Naive thymus-derived CD8-positive, alpha-beta T cell (primary cell): ENCODE results near the gene IER3IP1. TPM values are rescaled to one million over a fixed set of nuclear protein-coding genes. Genes with fewer than 3 reads are reported as not detected.
A peak's percentile ranks its signal among the peaks of the same experiment; 100 is the strongest.
"Not testable (repeated sequence)": the region's sequence is repeated elsewhere in the genome, so short reads cannot be mapped to it uniquely, and the experiment has no call there.

Source experiments
- ATAC-seq, 2 donors: fragments of 150-1000 bp; cut with Tn5 transposase in 1 of 2; sonication (Bioruptor Pico), chemical (Tn5 transposase) in 1 of 2; 1 replicate in 1 of 2; 2 replicates in 1 of 2; pipeline ENCODE4 v1.10.0; 2021; ENCODE audit warnings: mild to moderate bottlenecking in 2 of 2, moderate library complexity in 2 of 2
- POLR2A ChIA-PET: fragments of 350-600 bp; sonication (Branson Sonifier 250); formaldehyde crosslinking; loops from one replicate; lab custom pipeline; 2021; ENCODE audit warnings: antibody characterized with exemption; lab: Charles Lee
- DNase-seq, 10 donors: peaks; one replicate each; pipeline versions ENCODE4 v3.0.0 to v3.0.0-alpha.2; 2020 to 2022
- H3K27ac Mint-ChIP-seq, 10 donors: one replicate each; pipeline ENCODE4 v1.8.0; 2020 to 2022; ENCODE audit warnings: mild to moderate bottlenecking in 10 of 10, mixed read lengths in 10 of 10, moderate library complexity in 4 of 10, inconsistent platforms in 1 of 10
- H3K27me3 Mint-ChIP-seq, 5 donors: one replicate each; pipeline ENCODE4 v1.8.0; 2021 to 2022; ENCODE audit warnings: mixed read lengths in 5 of 5
- H3K36me3 Mint-ChIP-seq, 3 donors: one replicate each; pipeline ENCODE4 v1.8.0; 2020 to 2022; ENCODE audit warnings: mixed read lengths in 3 of 3, mild to moderate bottlenecking in 2 of 3, inconsistent platforms in 1 of 3
- H3K4me1 Mint-ChIP-seq, 4 donors: one replicate each; pipeline ENCODE4 v1.8.0; 2021 to 2022; ENCODE audit warnings: mixed read lengths in 4 of 4
- H3K4me3 Mint-ChIP-seq, 10 donors: one replicate each; pipeline ENCODE4 v1.8.0; 2020 to 2022; ENCODE audit warnings: mild to moderate bottlenecking in 10 of 10, mixed read lengths in 10 of 10, moderate library complexity in 6 of 10, inconsistent platforms in 1 of 10
- H3K9me3 Mint-ChIP-seq, 9 donors: one replicate each; pipeline ENCODE4 v1.8.0; 2020 to 2022; ENCODE audit warnings: mixed read lengths in 9 of 9, mild to moderate bottlenecking in 3 of 9, inconsistent platforms in 1 of 9, moderate library complexity in 1 of 9
- polyA plus RNA-seq, 3 donors: library from polyadenylated mRNA; unstranded; fragments of 300-500 nt; fragmentation: Illumina TruSeq; gene quantifications; one replicate each; pipeline ENCODE4 v1.2.3, GENCODE V29; 2021
- total RNA-seq, 8 experiments: library from RNA in 2 of 8; stranded (reverse) in 2 of 8; gene quantifications; one replicate each; pipeline ENCODE4 v1.2.3 and lab custom pipeline; 2021 to 2026

Gene IER3IP1
- total and polyA plus RNA-seq, 5 experiments from 2014 or later: 8.0 to 21.1 (median 16.3) TPM

DNA sequence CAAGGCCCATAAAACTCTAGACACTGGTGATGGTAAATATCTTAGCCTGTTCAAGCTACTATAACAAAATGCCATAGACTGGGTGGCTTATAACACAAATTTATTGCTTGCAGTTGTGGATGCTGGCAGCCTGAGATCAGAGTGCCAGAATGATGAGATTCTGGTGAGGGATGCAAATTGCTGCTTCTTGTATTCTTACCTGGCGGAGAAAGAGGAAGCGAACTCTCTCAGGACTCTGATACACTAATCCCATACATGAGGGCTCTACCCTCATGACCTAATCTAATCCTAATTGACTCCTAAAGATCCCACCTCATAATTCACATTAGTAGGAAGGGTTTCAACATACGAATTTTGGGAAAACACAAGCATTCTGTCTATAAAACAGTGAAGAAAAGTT, 4.6 kb upstream of the IER3IP1 start:
- ATAC-seq (no peak), DNase-seq (no peak)
- H3K9me3 Mint-ChIP-seq: peaks cover 0 to 20% (median 10%) of the 10 kb centered on the region in 9 donors
- H3K4me3 Mint-ChIP-seq: no peak overlapping the region
- H3K27me3 Mint-ChIP-seq: peaks cover 0 to 9% (median 2%) of the 10 kb centered on the region in 5 donors
- POLR2A ChIA-PET: no interaction called here
- H3K27ac Mint-ChIP-seq: no peak overlapping the region
- H3K4me1 Mint-ChIP-seq: peaks cover 0 to 3% (median 1%) of the 10 kb centered on the region in 4 donors
- H3K36me3 Mint-ChIP-seq: peaks cover 0 to 17% (median 0%) of the 10 kb centered on the region in 3 donors

DNA sequence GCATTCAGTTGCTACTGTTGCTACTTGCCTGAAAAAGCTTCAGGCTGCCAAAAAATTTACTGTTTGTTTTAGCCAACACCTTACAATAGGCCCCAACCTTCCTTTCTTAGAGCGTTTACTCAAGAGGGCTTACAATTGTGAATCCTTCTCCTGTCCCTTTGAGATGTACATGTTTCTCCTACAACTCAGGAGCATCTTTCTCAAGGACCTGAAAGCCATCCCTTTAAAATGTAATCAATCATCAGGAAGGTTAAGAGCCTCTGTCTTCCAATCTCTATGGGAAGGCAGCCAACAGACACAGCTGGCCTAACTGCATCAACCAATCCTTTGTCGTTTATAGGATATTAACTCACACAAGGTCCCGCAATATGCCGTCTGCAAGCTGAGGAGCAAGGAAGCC, 3.4 kb upstream of the IER3IP1 start:
- POLR2A ChIA-PET: no interaction called here

DNA sequence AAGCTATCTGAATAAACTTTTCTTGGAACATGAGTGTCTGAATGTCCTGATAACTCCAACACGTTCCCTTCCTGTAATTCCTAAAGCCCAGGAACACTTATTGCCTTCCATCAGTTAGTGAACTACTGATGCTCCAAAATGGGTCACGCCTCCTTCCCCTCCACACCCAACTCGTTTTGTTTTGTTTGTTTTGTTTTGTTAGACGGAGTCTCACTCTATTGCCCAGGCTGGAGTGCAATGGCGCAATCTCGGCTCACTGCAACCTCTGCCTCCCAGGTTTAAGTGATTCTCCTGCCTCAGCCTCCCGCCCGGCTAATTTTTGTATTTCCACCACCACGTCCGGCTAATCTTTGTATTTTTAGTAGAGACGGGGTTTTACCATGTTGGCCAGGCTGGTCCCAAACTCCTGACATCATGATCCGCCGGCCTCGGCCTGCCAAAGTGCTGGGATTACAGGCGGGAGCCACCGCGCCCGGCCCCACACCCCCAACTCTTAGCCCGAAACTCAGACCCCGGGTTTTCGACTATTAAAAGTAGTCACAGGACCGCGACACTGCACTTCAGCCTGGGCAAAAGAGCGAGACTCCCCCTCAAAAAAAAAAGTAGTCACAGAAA, 774 bp downstream of the IER3IP1 start:
- Mint-ChIP-seq H3K27ac (peak overlapping the region in 2 of 10 donors; percentile 62 to 78), H3K36me3 (peaks cover 0 to 3% (median 0%) of the 10 kb centered on the region in 3 donors), H3K9me3 (no peaks in the 10 kb centered on the region), H3K27me3 (peaks cover 0 to 2% (median 0%) of the 10 kb centered on the region in 5 donors), H3K4me1 (peaks cover 0 to 7% (median 4%) of the 10 kb centered on the region in 4 donors), H3K4me3 (no peak overlapping the region)
- ATAC-seq (peak in 1 of 2 donors; percentile 5), DNase-seq (no peak)
- POLR2A ChIA-PET: interaction anchor here (1.0 kb wide), 1 partner anchor 25 kb away, joined by 4 read pairs; the partner anchor contains the start of gene HDHD2

More for the DNA sequence above, 3.4 kb upstream of the IER3IP1 start:
- H3K36me3 Mint-ChIP-seq: peaks cover 0 to 7% (median 0%) of the 10 kb centered on the region in 3 donors
- H3K4me3 Mint-ChIP-seq: peak overlapping the region in 1 of 10 donors; percentile 24
- DNase-seq: no peak
- peak overlapping the region in 1 of 10 donors; percentile 23 for H3K27ac Mint-ChIP-seq
- peaks cover 0 to 3% (median 2%) of the 10 kb centered on the region in 4 donors for H3K4me1 Mint-ChIP-seq
- H3K27me3 Mint-ChIP-seq: peaks cover 0 to 8% (median 2%) of the 10 kb centered on the region in 5 donors
- no peak for ATAC-seq
- H3K9me3 Mint-ChIP-seq: peaks cover 0 to 9% (median 3%) of the 10 kb centered on the region in 9 donors

DNA sequence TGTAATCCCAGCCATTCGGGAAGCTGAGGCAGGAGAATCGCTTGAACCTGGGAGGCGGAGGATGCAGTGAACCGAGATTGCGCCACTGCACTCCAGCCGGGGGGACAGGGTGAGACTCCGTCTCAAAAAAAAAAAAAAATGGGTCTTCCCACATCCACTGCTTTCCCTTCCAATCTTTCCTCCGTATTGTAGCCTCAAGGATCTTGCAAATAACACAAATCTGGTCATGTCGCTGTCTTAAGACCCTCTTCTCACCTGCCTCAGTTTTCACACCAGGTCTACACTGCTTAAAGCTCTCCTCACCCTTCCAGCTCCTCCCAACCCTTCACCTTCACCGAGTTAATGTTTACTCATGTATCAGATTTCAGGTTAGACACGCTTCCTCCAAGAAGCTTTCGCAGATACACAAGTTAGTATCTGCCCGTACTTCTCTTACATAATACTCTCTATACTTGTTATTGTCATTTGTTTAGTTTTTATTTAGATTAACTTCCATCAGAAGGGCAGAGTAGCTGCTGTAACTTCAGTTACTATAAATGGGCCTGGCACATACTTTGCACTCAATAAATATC, 1.5 kb downstream of the IER3IP1 start:
- H3K36me3 Mint-ChIP-seq: peaks cover 0 to 3% (median 0%) of the 10 kb centered on the region in 3 donors
- no peak overlapping the region for H3K4me3 Mint-ChIP-seq
- peaks cover 0 to 2% (median 0%) of the 10 kb centered on the region in 5 donors for H3K27me3 Mint-ChIP-seq
- no peak for DNase-seq
- no peak for ATAC-seq
- POLR2A ChIA-PET: interaction anchor here (1.0 kb wide), 1 partner anchor 24 kb away, joined by 4 read pairs; the partner anchor contains the start of gene HDHD2
- H3K9me3 Mint-ChIP-seq: no peaks in the 10 kb centered on the region
- peaks cover 0 to 9% (median 4%) of the 10 kb centered on the region in 4 donors for H3K4me1 Mint-ChIP-seq
- H3K27ac Mint-ChIP-seq: no peak overlapping the region

DNA sequence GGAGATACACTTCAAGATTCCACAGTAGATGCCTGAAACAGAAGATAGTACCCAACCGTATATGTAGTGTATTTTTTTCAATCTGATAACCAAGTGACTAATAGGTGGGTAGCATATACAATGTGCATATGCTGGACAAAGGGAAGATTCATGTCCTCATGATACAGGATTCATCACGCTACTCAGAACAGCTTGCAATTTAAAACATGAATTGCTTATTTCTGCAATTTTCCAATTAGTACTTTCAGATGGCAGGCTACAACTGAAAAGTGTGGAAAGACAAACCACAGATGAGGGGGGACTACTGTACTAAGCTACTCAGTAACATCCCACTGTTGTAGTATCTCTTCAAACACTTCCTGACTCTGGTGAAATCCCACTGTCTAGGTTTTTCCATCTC, 3.7 kb downstream of the IER3IP1 start:
- peaks cover 0 to 8% (median 0%) of the 10 kb centered on the region in 3 donors for H3K36me3 Mint-ChIP-seq
- ATAC-seq (no peak), DNase-seq (no peak)
- peaks cover 0 to 2% (median 0%) of the 10 kb centered on the region in 5 donors for H3K27me3 Mint-ChIP-seq
- H3K9me3 Mint-ChIP-seq: no peaks in the 10 kb centered on the region
- no peak overlapping the region for H3K4me3 Mint-ChIP-seq
- H3K27ac Mint-ChIP-seq: no peak overlapping the region
- H3K4me1 Mint-ChIP-seq: peaks cover 7 to 21% (median 15%) of the 10 kb centered on the region in 4 donors
- POLR2A ChIA-PET: no interaction called here

DNA sequence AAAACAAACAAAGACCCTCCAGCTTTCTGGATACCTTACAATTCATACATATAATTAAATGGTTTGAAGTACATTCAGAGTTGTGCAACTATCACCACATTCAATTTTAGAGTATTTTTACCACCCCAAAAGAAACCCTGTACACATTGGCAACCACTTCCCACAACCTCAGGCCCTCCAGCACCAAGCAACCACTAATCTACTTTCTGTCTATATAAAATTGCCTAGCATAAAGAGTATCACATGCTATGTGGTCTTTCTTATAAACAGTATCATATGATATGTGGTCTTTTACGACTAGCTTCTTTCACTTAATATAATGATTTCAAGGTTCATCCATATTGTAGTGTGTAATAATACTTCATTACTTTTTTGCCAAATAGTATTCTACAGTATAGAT, 7.3 kb downstream of the IER3IP1 start:
- H3K4me1 Mint-ChIP-seq: peaks cover 13 to 35% (median 24%) of the 10 kb centered on the region in 4 donors
- peaks cover 0 to 22% (median 0%) of the 10 kb centered on the region in 3 donors for H3K36me3 Mint-ChIP-seq
- H3K27me3 Mint-ChIP-seq: no peaks in the 10 kb centered on the region
- POLR2A ChIA-PET: no interaction called here
- H3K9me3 Mint-ChIP-seq: no peaks in the 10 kb centered on the region
- H3K4me3 Mint-ChIP-seq: no peak overlapping the region
- ATAC-seq (peak in 1 of 2 donors; percentile 23), DNase-seq (no peak)
- H3K27ac Mint-ChIP-seq: peak overlapping the region in 3 of 10 donors; percentile 32 to 65 (median 64)

DNA sequence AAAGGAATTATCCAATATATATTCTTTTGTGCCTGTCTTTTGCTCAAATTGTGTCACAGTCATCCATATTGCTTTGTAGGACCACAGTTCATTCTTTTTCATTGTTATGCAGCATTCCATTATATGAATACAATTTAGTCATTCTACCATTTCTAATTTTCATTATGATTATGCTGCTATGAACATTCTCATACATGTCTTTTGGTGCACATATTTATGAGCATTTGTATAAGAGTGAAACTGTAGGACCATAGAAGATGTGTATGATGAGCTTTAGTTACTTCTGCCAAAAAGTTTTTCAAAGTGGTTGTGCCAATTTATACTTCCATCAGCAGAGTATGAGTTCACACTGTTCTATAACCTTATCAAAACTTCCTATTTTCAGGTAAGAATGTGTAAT, 7.7 kb downstream of the IER3IP1 start:
- ATAC-seq (no peak), DNase-seq (no peak)
- Mint-ChIP-seq H3K36me3 (peaks cover 0 to 24% (median 0%) of the 10 kb centered on the region in 3 donors), H3K27me3 (no peaks in the 10 kb centered on the region), H3K4me1 (peaks cover 13 to 35% (median 25%) of the 10 kb centered on the region in 4 donors), H3K9me3 (no peaks in the 10 kb centered on the region), H3K4me3 (no peak overlapping the region), H3K27ac (peak overlapping the region in 2 of 10 donors; percentile 64 to 65)
- POLR2A ChIA-PET: interaction anchor here (0.5 kb wide), 1 partner anchor 20 kb away, joined by 3 read pairs; no protein-coding TSS in a partner anchor

DNA sequence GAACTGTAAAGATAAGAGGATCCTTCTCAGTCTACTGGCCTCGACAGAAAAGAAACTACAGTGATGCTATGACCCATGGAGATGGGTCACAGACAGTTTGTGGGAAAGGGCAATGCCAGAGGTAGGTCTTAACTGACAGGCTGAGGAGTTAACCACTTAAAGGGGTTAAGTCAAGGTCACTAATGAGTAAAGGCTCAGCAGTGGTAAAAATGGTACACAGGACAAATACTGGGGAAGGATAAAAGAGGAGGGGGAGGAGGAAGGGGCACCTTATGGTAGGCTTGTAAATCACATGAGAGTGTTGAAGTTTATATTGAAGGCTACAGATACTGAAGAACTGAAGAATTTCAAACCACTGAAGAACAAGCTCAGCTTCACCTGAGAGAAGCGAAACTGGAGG, 9.9 kb downstream of the IER3IP1 start:
- Mint-ChIP-seq H3K27ac (peak overlapping the region in 2 of 10 donors; percentile 0 to 70), H3K36me3 (peaks cover 0 to 25% (median 0%) of the 10 kb centered on the region in 3 donors), H3K4me1 (peaks cover 15 to 37% (median 33%) of the 10 kb centered on the region in 4 donors), H3K4me3 (no peak overlapping the region), H3K27me3 (no peaks in the 10 kb centered on the region), H3K9me3 (no peaks in the 10 kb centered on the region)
- no peak for DNase-seq
- ATAC-seq: no peak
- POLR2A ChIA-PET: no interaction called here

DNA sequence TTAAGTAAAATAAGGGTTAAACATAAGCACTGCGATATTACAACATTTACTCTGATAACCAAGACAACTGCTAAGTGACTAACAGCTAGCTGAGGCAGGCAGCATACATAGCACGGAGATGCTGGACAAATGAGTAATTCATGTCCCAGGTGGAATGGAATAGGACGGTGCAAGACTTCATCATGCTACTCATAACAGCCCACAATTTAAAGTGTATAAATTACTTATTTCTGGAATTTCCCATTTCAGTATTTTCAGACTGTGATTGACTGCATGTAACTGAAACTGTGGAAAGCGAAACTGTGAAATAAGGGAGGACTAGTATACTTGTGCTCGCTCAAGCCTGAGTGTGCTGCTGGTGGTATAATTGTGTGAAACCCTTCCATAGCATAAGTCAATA, 12.9 kb downstream of the IER3IP1 start:
- DNase-seq: no peak
- H3K27me3 Mint-ChIP-seq: no peaks in the 10 kb centered on the region
- peaks cover 10 to 27% (median 25%) of the 10 kb centered on the region in 4 donors for H3K4me1 Mint-ChIP-seq
- ATAC-seq: no peak
- POLR2A ChIA-PET: no interaction called here
- no peaks in the 10 kb centered on the region for H3K9me3 Mint-ChIP-seq
- H3K27ac Mint-ChIP-seq: peak overlapping the region in 1 of 10 donors; percentile 50
- peaks cover 0 to 20% (median 0%) of the 10 kb centered on the region in 3 donors for H3K36me3 Mint-ChIP-seq
- no peak overlapping the region for H3K4me3 Mint-ChIP-seq

DNA sequence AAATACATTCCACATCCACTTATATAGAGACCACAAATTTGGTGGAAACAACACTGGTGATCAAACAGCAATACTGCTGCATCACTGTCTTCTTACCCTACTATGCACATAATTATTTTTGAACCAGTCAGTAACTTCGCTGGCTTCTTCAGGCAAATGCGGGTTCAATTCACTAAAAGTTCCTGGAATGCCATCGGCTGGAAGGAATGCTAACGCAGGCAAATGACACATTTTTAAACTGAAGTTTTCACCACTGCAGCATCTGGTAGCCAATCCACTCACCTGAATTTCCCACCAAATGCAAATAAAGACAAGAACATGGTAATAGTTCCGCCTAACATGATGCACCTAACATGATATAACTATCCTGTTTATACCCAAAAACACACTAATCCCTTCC, 15.9 kb downstream of the IER3IP1 start:
- ATAC-seq (no peak), DNase-seq (no peak)
- Mint-ChIP-seq H3K9me3 (no peaks in the 10 kb centered on the region), H3K27me3 (no peaks in the 10 kb centered on the region), H3K27ac (no peak overlapping the region), H3K36me3 (peaks cover 0 to 37% (median 7%) of the 10 kb centered on the region in 3 donors), H3K4me3 (no peak overlapping the region), H3K4me1 (peaks cover 6 to 19% (median 15%) of the 10 kb centered on the region in 4 donors)
- POLR2A ChIA-PET: no interaction called here

DNA sequence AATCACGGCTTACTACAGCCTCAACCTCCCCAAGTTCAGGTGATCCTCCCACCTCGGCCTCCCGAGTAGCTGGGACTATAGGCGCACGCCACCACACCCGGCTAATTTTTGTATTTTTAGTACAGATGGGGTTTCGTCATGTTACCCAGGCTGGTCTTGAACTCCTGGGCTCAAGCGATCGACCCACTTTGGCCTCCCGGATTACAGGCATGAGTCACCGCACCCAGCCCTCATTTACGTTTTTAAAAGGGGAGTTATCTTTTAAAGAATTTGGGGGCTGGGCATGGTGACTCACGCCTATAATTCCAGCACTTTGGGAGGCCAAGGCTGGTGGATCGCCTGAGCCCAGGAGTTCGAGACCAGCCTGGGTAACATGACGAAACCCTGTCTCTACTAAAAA, 17.8 kb downstream of the IER3IP1 start:
- POLR2A ChIA-PET: not testable (repeated sequence)
- H3K36me3 Mint-ChIP-seq: peaks cover 0 to 37% (median 16%) of the 10 kb centered on the region in 3 donors

DNA sequence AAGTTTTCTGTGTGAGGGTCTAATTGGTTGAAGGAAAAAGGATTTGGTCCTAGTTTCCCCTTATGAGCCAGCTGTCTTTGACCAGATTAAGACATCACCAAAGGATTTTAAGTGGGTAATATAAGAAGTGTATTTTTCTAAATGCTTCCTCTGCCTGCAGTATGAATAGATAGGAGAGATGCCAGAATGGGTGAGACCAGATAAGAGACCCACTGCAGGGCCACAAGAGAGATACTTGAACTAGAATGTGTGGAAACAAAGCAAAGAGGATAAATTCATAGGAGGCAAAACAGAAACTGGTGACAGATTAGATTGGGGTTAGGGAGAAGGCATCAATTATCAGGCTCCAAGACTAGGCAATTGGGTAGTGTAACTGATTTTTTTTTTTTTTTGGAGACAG, 24.7 kb downstream of the IER3IP1 start:
- H3K27me3 Mint-ChIP-seq: no peaks in the 10 kb centered on the region
- peak overlapping the region; percentile 92 to 99 (median 96) for H3K4me3 Mint-ChIP-seq
- peak overlapping the region; percentile 96 to 99 (median 98) for H3K27ac Mint-ChIP-seq
- H3K9me3 Mint-ChIP-seq: no peaks in the 10 kb centered on the region
- H3K36me3 Mint-ChIP-seq: peaks cover 0 to 24% (median 14%) of the 10 kb centered on the region in 3 donors
- ATAC-seq (no peak), DNase-seq (no peak)
- POLR2A ChIA-PET: no interaction called here
- peaks cover 27 to 49% (median 41%) of the 10 kb centered on the region in 4 donors for H3K4me1 Mint-ChIP-seq

More for the DNA sequence above, 17.8 kb downstream of the IER3IP1 start:
- H3K27me3 Mint-ChIP-seq, H3K4me3 Mint-ChIP-seq, ATAC-seq, H3K27ac Mint-ChIP-seq, DNase-seq, H3K9me3 Mint-ChIP-seq: not testable (repeated sequence)
- peaks cover 6 to 15% (median 7%) of the 10 kb centered on the region in 4 donors for H3K4me1 Mint-ChIP-seq
